ENCODE results near the gene SPTA1. TPM values are rescaled to one million over a fixed set of nuclear protein-coding genes. Genes with fewer than 3 reads are reported as not detected.

SPTA1 gene
- total RNA-seq, 2 donors from 2014 or later = not detected

GRCh38 chr1:158600735-158601134 is 85.8 kb downstream of the SPTA1 start:
- Mint-ChIP-seq H3K4me3 (no peak overlapping the region), H3K9me3 (peaks cover 9 to 12% of the 10 kb centered on the region in 2 donors), H3K27ac (no peak overlapping the region), H3K27me3 (ENCODE audit: low read depth) (no peaks in the 10 kb centered on the region), H3K4me1 (ENCODE audit: low read depth) (no peaks in the 10 kb centered on the region), H3K36me3 (ENCODE audit: insufficient read depth in 2 of 2) (peaks cover 0 to 5% of the 10 kb centered on the region in 2 donors)
- DNase-seq (no peak), ATAC-seq (replicated peaks in 1 of 2) (no peak)

- ATAC-seq (replicated peaks in 1 of 2) (no peak), DNase-seq (no peak)
- Mint-ChIP-seq H3K36me3 (ENCODE audit: insufficient read depth in 2 of 2) (peaks cover 0 to 5% of the 10 kb centered on the region in 2 donors), H3K4me3 (no peak overlapping the region), H3K27ac (no peak overlapping the region), H3K9me3 (peaks cover 4 to 7% of the 10 kb centered on the region in 2 donors), H3K4me1 (ENCODE audit: low read depth) (no peaks in the 10 kb centered on the region), H3K27me3 (ENCODE audit: low read depth) (no peaks in the 10 kb centered on the region)
Measured at GRCh38 chr1:158586942-158587341, 99.6 kb downstream of the SPTA1 start.

GRCh38 chr1:158583962-158584361 is 102.6 kb downstream of the SPTA1 start:
- no peak for ATAC-seq (replicated peaks in 1 of 2)
- no peaks in the 10 kb centered on the region for H3K4me1 Mint-ChIP-seq (ENCODE audit: low read depth)

GRCh38 chr1:158579733-158580132 is 106.8 kb downstream of the SPTA1 start, which contains the start of gene OR10X1:
Gene OR10X1 (minus strand): TSS chr1:158579899. CDS start chr1:158579899, 0 bp downstream.
- Mint-ChIP-seq H3K27me3 (ENCODE audit: low read depth) (peaks cover 12% of the 10 kb centered on the region), H3K4me1 (ENCODE audit: low read depth) (no peaks in the 10 kb centered on the region), H3K4me3 (no peak within 1 kb of the TSS), H3K36me3 (ENCODE audit: insufficient read depth in 2 of 2) (no peaks in the 10 kb centered on the region), H3K9me3 (no peaks in the 10 kb centered on the region), H3K27ac (no peak within 1 kb of the TSS)
- no peak for DNase-seq
- no peak for ATAC-seq (replicated peaks in 1 of 2)

More at GRCh38 chr1:158583962-158584361, 102.6 kb downstream of the SPTA1 start:
- H3K36me3 Mint-ChIP-seq (ENCODE audit: insufficient read depth in 2 of 2) = peaks cover 0 to 3% of the 10 kb centered on the region in 2 donors
- H3K27ac Mint-ChIP-seq = no peak overlapping the region
- H3K4me3 Mint-ChIP-seq = no peak overlapping the region
- H3K9me3 Mint-ChIP-seq = peaks cover 2 to 5% of the 10 kb centered on the region in 2 donors
- no peak for DNase-seq
- H3K27me3 Mint-ChIP-seq (ENCODE audit: low read depth) = peaks cover 4% of the 10 kb centered on the region

GRCh38 chr1:158577561-158577960 is 109.0 kb downstream of the SPTA1 start:
- H3K4me1 Mint-ChIP-seq (ENCODE audit: low read depth) = no peaks in the 10 kb centered on the region
- DNase-seq (no peak), ATAC-seq (replicated peaks in 1 of 2) (no peak)
- H3K4me3 Mint-ChIP-seq = no peak overlapping the region
- no peaks in the 10 kb centered on the region for H3K36me3 Mint-ChIP-seq (ENCODE audit: insufficient read depth in 2 of 2)
- H3K9me3 Mint-ChIP-seq = no peaks in the 10 kb centered on the region
- H3K27me3 Mint-ChIP-seq (ENCODE audit: low read depth) = peaks cover 17% of the 10 kb centered on the region
- H3K27ac Mint-ChIP-seq = no peak overlapping the region

GRCh38 chr1:158572226-158572625 is 114.3 kb downstream of the SPTA1 start:
- Mint-ChIP-seq H3K4me1 (ENCODE audit: low read depth) (no peaks in the 10 kb centered on the region), H3K9me3 (peaks cover 0 to 4% of the 10 kb centered on the region in 2 donors), H3K27ac (no peak overlapping the region), H3K27me3 (ENCODE audit: low read depth) (peaks cover 40% of the 10 kb centered on the region), H3K4me3 (no peak overlapping the region), H3K36me3 (ENCODE audit: insufficient read depth in 2 of 2) (peaks cover 0 to 2% of the 10 kb centered on the region in 2 donors)
- DNase-seq (no peak), ATAC-seq (replicated peaks in 1 of 2) (no peak)

GRCh38 chr1:158570480-158570879 is 116.0 kb downstream of the SPTA1 start, which contains the start of gene OR6P1:
Gene OR6P1 (minus strand): TSS chr1:158570580. CDS start chr1:158563604, 6,976 bp downstream.
- DNase-seq = no peak
- ATAC-seq (replicated peaks in 1 of 2) = no peak
- Mint-ChIP-seq H3K9me3 (peaks cover 0 to 4% of the 10 kb centered on the region in 2 donors), H3K36me3 (ENCODE audit: insufficient read depth in 2 of 2) (peaks cover 0 to 2% of the 10 kb centered on the region in 2 donors), H3K27ac (no peak within 1 kb of the TSS), H3K4me3 (no peak within 1 kb of the TSS), H3K27me3 (ENCODE audit: low read depth) (peaks cover 39% of the 10 kb centered on the region), H3K4me1 (ENCODE audit: low read depth) (no peaks in the 10 kb centered on the region)

- ATAC-seq (replicated peaks in 1 of 2) (no peak), DNase-seq (no peak)
- peaks cover 0 to 2% of the 10 kb centered on the region in 2 donors for H3K36me3 Mint-ChIP-seq (ENCODE audit: insufficient read depth in 2 of 2)
- H3K9me3 Mint-ChIP-seq = peaks cover 0 to 4% of the 10 kb centered on the region in 2 donors
- H3K27ac Mint-ChIP-seq = no peak overlapping the region
- H3K4me1 Mint-ChIP-seq (ENCODE audit: low read depth) = no peaks in the 10 kb centered on the region
- peaks cover 26% of the 10 kb centered on the region for H3K27me3 Mint-ChIP-seq (ENCODE audit: low read depth)
- no peak overlapping the region for H3K4me3 Mint-ChIP-seq
Measured at GRCh38 chr1:158564608-158565007, 121.9 kb downstream of the SPTA1 start.

GRCh38 chr1:158563853-158564252 is 122.7 kb downstream of the SPTA1 start:
- H3K4me3 Mint-ChIP-seq = no peak overlapping the region
- no peaks in the 10 kb centered on the region for H3K4me1 Mint-ChIP-seq (ENCODE audit: low read depth)
- peaks cover 26% of the 10 kb centered on the region for H3K27me3 Mint-ChIP-seq (ENCODE audit: low read depth)
- DNase-seq = no peak
- peaks cover 0 to 2% of the 10 kb centered on the region in 2 donors for H3K36me3 Mint-ChIP-seq (ENCODE audit: insufficient read depth in 2 of 2)
- peaks cover 0 to 4% of the 10 kb centered on the region in 2 donors for H3K9me3 Mint-ChIP-seq
- ATAC-seq (replicated peaks in 1 of 2) = no peak
- H3K27ac Mint-ChIP-seq = no peak overlapping the region

Other genes starting within 250 kb of the SPTA1 start
- gene OR10K1, start 224.9 kb downstream of the SPTA1 start, total RNA-seq = not detected
- gene OR10R2, start 214.5 kb downstream of the SPTA1 start, total RNA-seq = not detected
- gene OR6Y1, start 132.3 kb downstream of the SPTA1 start, total RNA-seq = not detected
- not detected for gene OR6P1, start 116.1 kb downstream of the SPTA1 start, total RNA-seq
- gene OR10X1, start 106.8 kb downstream of the SPTA1 start, total RNA-seq = not detected
- not detected for gene OR10Z1, start 81.4 kb downstream of the SPTA1 start, total RNA-seq
- not detected for gene OR6K2, start 13.9 kb upstream of the SPTA1 start, total RNA-seq
- gene OR6K3, start 34.0 kb upstream of the SPTA1 start, total RNA-seq = not detected
- not detected for gene OR6K6, start 68.0 kb upstream of the SPTA1 start, total RNA-seq
- not detected for gene OR6N1, start 85.5 kb upstream of the SPTA1 start, total RNA-seq
- not detected for gene OR6N2, start 94.5 kb upstream of the SPTA1 start, total RNA-seq
- gene MNDA, start 144.6 kb upstream of the SPTA1 start, total RNA-seq = not detected
- gene PYHIN1, start 244.8 kb upstream of the SPTA1 start, total RNA-seq = 10 to 100 TPM; 11.5 to 23.0 TPM

Measured in activated T-cell treated with anti-CD3 and anti-CD28 coated beads, Interleukin-2, amount 50 U/mL, for 72 hours (primary cell).